Vagina (tissue), 2 donors: ENCODE data around the gene TNNC2. TPM values are rescaled to one million over a fixed set of nuclear protein-coding genes. Genes with fewer than 3 reads are reported as not detected.
A peak's percentile ranks its signal among the peaks of the same experiment; 100 is the strongest.

ENCODE experiments used
- DNase-seq, 2 donors: peaks; one replicate each; pipeline ENCODE4 v3.0.0-alpha.2; 2017; ENCODE audit errors: extremely low spot score in 2 of 2
- H3K27ac ChIP-seq: fragments of 200-600 bp; sonication (generic); one replicate; pipeline ENCODE4 v1.5.1; 2019
- H3K27me3 ChIP-seq: fragments of 200-600 bp; sonication (generic); one replicate; pipeline ENCODE4 v1.5.1; 2019
- H3K36me3 ChIP-seq, 2 donors: fragments of 200-600 bp; sonication (generic); one replicate each; pipeline ENCODE4 v1.5.1; 2017 to 2019
- H3K4me1 ChIP-seq: fragments of 200-600 bp; sonication (generic); one replicate; pipeline ENCODE4 v1.5.1; 2019
- H3K4me3 ChIP-seq, 2 donors: fragments of 200-600 bp; sonication (generic); 1 replicate in 1 of 2; 2 replicates in 1 of 2; pipeline ENCODE4 v1.5.1; 2016 to 2019
- H3K9me3 ChIP-seq: fragments of 200-600 bp; sonication (generic); one replicate; pipeline ENCODE4 v1.5.1; 2019
- CTCF ChIP-seq, 3 experiments: fragments of 450-650 bp in 2 of 3; fragments of 200-600 bp in 1 of 3; sonication (generic) in 1 of 3; IDR thresholded peaks; one replicate each; pipeline ENCODE4 v1.5.1; 2017 to 2019; ENCODE audit warnings: antibody characterized with exemption in 3 of 3, mild to moderate bottlenecking in 2 of 3, moderate library complexity in 2 of 3
- POLR2A ChIP-seq, 2 donors: fragments of 450-650 bp; IDR thresholded peaks; one replicate each; pipeline ENCODE4 v1.6.1; 2017; ENCODE audit warnings: antibody characterized with exemption in 2 of 2, mild to moderate bottlenecking in 2 of 2, moderate library complexity in 2 of 2
- POLR2AphosphoS5 ChIP-seq, 2 donors: sonication (generic); formaldehyde crosslinking; IDR thresholded peaks; one replicate each; pipeline ENCODE4 v1.9.0; 2017; ENCODE audit warnings: antibody characterized with exemption in 2 of 2, mild to moderate bottlenecking in 2 of 2, low read depth in 1 of 2; ENCODE audit not compliant: insufficient read depth in 1 of 2
- intact Hi-C: fragments of 100-400 bp; cut with DNase I; formaldehyde crosslinking; loops from one replicate; pipeline ENCODE4 v1.15.1; 2023
- total RNA-seq: library from RNA; depleted of rRNA; stranded (reverse); fragments of >200 nt; gene quantifications from one replicate; pipeline ENCODE4 v1.2.3, GENCODE V29; 2016

TNNC2 gene
- total RNA-seq, 1 donor from 2014 or later: not detected

GRCh38 chr20:45842169-45842812 is 15.2 kb upstream of the TNNC2 start:
- Histone ChIP-seq H3K4me3 (no peak overlapping the region), H3K27ac (peak overlapping the region; percentile 56), H3K27me3 (no peaks in the 10 kb centered on the region), H3K36me3 (peaks cover 0 to 71% of the 10 kb centered on the region in 2 donors), H3K4me1 (peaks cover 53% of the 10 kb centered on the region), H3K9me3 (no peaks in the 10 kb centered on the region)
- intact Hi-C loops: no loop called here
- TF ChIP-seq POLR2A (IDR thresholded peaks at IDR 0.05) (no peak), POLR2AphosphoS5 (IDR thresholded peaks at IDR 0.05; ENCODE audit: insufficient read depth in 1 of 2, low read depth in 1 of 2) (no peak), CTCF (IDR thresholded peaks at IDR 0.05) (no peak)
- no peak for DNase-seq

DNA sequence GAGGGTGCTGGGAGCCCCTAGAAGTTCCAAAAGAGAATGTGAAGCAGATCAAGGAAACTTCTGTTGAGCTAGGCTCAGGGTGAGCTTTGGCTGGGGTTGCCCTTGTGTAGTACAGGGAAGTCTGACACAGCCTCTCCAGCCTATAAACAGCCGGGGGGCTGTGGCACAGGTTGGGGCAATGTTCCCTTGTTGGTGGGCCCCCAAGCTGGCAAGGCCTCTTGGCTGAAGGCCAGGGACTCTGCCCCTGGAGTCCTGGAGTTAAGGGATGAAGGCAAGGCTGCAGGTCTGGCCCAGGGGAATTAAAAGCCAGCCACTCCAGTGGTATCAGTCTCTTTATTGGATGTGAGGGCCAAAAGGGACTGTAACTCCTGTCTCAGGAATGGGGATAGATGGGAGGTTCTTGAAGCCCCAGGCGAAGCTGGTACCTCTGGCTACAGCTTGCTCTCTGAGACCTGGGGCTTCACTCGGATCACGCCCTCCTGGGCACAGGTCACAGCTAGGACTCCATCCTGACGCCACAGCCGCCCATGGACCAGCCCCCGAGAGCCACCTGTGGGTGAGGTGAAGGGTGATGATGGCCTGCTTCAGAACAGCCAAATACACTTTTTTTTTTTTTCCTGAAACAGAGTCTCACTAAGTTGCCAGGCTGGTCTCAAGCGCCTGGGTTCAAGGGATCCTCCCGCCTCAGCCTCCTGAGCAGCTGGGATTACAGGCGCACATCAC is 14.5 kb upstream of the TNNC2 start:
- TF ChIP-seq CTCF (IDR thresholded peaks at IDR 0.05) (no peak), POLR2AphosphoS5 (IDR thresholded peaks at IDR 0.05; ENCODE audit: insufficient read depth in 1 of 2, low read depth in 1 of 2) (no peak), POLR2A (IDR thresholded peaks at IDR 0.05) (no peak)
- H3K36me3 ChIP-seq: peaks cover 0 to 68% of the 10 kb centered on the region in 2 donors
- peak overlapping the region; percentile 56 for H3K27ac ChIP-seq
- no peak for DNase-seq
- H3K27me3 ChIP-seq: no peaks in the 10 kb centered on the region
- H3K4me1 ChIP-seq: peaks cover 60% of the 10 kb centered on the region
- no peak overlapping the region for H3K4me3 ChIP-seq
- intact Hi-C loops: no loop called here
- no peaks in the 10 kb centered on the region for H3K9me3 ChIP-seq

GRCh38 chr20:45840700-45841198 is 13.6 kb upstream of the TNNC2 start:
- peaks cover 68% of the 10 kb centered on the region for H3K4me1 ChIP-seq
- peak overlapping the region; percentile 56 for H3K27ac ChIP-seq

GRCh38 chr20:45836841-45837240 is 9.7 kb upstream of the TNNC2 start:
- peak overlapping the region; percentile 48 to 88 for H3K4me3 ChIP-seq
- H3K4me1 ChIP-seq: peaks cover 76% of the 10 kb centered on the region
- peak overlapping the region; percentile 99 for H3K27ac ChIP-seq
- no peak for DNase-seq
- no peaks in the 10 kb centered on the region for H3K9me3 ChIP-seq
- peaks cover 0 to 37% of the 10 kb centered on the region in 2 donors for H3K36me3 ChIP-seq
- TF ChIP-seq CTCF (IDR thresholded peaks at IDR 0.05) (no peak), POLR2A (IDR thresholded peaks at IDR 0.05) (no peak), POLR2AphosphoS5 (IDR thresholded peaks at IDR 0.05; ENCODE audit: insufficient read depth in 1 of 2, low read depth in 1 of 2) (no peak)
- no peaks in the 10 kb centered on the region for H3K27me3 ChIP-seq
- intact Hi-C loops: no loop called here

More at GRCh38 chr20:45840700-45841198, 13.6 kb upstream of the TNNC2 start:
- TF ChIP-seq POLR2AphosphoS5 (IDR thresholded peaks at IDR 0.05; ENCODE audit: insufficient read depth in 1 of 2, low read depth in 1 of 2): no peak
- TF ChIP-seq CTCF (IDR thresholded peaks at IDR 0.05): no peak
- no peaks in the 10 kb centered on the region for H3K27me3 ChIP-seq
- no peak for DNase-seq
- intact Hi-C loops: no loop called here
- H3K9me3 ChIP-seq: no peaks in the 10 kb centered on the region
- H3K36me3 ChIP-seq: peaks cover 0 to 62% of the 10 kb centered on the region in 2 donors
- no peak overlapping the region for H3K4me3 ChIP-seq

DNA sequence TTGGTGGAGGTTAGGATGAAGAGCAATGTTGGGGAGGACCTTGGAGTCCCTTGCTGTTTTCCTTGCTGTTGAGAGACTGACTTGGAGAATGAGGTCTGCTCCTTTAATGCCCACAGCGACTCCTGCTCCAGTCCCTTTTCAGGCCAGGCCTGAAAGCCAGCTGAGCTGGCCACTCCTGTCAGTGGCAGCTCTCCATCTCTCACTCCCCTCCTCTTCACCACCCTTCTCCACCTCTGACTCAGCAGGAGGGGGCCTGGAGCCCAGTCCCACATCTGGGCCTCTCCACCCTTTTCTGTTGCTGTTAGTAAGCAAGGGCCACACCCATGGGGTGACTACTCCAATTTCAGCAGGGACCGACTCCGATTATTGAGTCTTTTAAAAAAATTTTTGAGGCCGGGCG is 8.7 kb upstream of the TNNC2 start:
- Histone ChIP-seq H3K4me3 (peak overlapping the region; percentile 48 to 88), H3K9me3 (no peaks in the 10 kb centered on the region), H3K27ac (peak overlapping the region; percentile 99), H3K4me1 (peaks cover 67% of the 10 kb centered on the region), H3K36me3 (peaks cover 0 to 27% of the 10 kb centered on the region in 2 donors), H3K27me3 (no peaks in the 10 kb centered on the region)
- intact Hi-C loops: no loop called here
- TF ChIP-seq POLR2AphosphoS5 (IDR thresholded peaks at IDR 0.05; ENCODE audit: insufficient read depth in 1 of 2, low read depth in 1 of 2) (peak in 1 of 2 donors; percentile 68), POLR2A (IDR thresholded peaks at IDR 0.05) (no peak)
- DNase-seq: no peak
